GM18511 (cell line): Measurements from ENCODE around the gene TBCD.

Source experiments
- ATAC-seq: cut with Tn5 transposase; IDR thresholded peaks from one replicate; pipeline ENCODE4 v1.9.1; 2021; ENCODE audit warnings: mild to moderate bottlenecking, moderate library complexity; ENCODE audit not compliant: unreplicated experiment

TBCD gene

DNA sequence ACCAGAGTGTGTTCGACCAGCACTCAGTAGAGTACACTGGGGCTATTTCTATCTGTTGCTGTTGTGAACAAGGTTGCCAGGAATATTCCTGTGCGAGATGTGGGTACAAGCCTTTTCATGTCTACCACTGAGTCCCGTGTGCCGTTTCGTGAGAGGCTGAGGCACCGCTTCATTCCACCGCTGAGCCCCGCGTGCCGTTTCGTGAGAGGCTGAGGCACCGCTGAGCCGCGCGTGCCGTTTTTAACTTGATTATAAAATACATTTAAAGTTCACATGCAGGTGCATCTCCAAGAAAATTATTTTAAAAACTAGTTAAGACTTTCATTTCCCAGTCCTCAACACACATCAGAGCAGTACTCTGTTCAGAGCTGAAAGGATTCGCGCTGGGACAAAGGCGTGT, 166.6 kb downstream of the TBCD start:
- ATAC-seq: no peak

GRCh38 chr17:82920150-82920549, 168.3 kb downstream of the TBCD start:
- ATAC-seq: no peak

DNA sequence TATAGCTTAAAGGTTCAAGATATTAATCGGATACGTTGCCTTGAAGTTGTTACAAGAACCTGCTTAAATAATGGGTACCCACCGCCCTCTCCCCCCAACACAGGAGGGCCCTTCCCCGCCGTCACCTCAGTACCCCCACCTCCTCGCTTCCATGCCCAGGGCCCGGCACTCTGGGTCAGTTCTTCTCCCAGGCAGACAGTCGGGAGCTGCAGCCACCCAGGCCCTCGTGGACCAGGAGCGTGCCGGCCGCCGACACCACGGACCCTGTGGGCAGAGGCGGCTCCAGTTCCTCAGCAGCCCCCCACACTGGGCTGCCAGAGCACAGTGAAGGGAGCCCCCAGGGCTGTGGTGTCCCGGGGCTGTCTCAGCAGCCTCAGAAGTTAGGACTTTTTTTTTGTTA, 168.8 kb downstream of the TBCD start:
- ATAC-seq: no peak

GRCh38 chr17:82921426-82921825, 169.6 kb downstream of the TBCD start:
- ATAC-seq: no peak

- ATAC-seq: no peak
These were observed 170.8 kb downstream of the TBCD start for GRCh38 chr17:82922646-82923045.

- no peak for ATAC-seq
These were observed 171.7 kb downstream of the TBCD start for GRCh38 chr17:82923366-82924113.

DNA sequence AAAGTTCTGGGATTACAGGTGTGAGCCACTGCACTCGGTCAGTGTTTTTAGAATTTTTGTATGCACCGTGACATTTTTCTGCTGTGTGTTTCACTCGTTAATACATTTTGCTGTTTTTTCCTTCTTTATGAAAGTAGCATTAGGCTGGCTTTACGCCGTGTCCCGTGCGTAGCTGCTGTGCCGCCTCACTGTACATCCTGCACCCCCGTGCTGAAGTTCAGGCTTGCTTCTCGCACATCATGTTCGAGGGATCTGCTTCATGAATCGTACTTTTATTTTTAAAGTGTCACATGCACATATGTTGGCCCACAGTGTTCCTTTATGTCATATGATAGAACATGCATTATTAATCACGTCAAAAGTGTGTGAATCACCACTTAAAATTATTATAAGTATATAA, 172.3 kb downstream of the TBCD start:
- no peak for ATAC-seq

- ATAC-seq: no peak
These were observed 172.9 kb downstream of the TBCD start for GRCh38 chr17:82924812-82925211.

DNA sequence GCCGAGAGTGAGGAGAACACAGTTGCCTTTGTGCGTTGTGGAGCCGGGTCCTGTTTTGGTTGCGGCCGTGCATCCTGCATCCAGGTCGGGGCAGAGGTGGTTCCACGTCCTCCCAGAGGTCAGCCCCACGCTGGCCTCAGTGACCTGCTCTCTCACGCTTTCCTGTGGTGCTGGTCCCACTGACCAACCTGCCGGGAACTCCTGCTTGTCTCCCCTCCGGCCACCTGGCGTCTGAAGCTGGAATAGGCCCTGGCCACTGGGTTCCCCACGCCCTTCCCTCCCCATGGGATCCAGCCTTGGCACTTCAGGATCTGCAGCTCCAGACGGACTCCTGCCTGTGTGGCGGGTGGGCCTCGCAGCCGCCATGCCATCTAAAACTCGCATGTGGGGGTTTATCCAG, 173.5 kb downstream of the TBCD start:
- no peak for ATAC-seq

DNA sequence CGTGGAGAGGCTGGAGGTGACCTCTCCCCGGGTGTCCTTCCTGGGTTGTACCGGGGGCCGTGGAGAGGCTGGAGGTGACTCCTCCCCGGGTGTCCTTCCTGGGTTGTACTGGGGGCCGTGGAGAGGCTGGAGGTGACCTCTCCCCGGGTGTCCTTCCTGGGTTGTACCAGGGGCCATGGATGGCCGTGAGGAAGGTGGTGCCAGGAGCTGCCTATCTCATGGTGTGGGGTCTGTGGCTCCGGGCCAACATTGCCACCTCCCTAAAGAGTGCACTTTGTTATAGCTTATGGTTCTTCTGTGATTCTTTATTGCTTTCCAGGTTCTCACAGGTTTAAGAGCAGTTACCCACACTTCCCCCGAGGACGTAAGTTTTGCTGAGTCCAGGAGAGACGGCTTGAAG, 174.2 kb downstream of the TBCD start:
- ATAC-seq: no peak

DNA sequence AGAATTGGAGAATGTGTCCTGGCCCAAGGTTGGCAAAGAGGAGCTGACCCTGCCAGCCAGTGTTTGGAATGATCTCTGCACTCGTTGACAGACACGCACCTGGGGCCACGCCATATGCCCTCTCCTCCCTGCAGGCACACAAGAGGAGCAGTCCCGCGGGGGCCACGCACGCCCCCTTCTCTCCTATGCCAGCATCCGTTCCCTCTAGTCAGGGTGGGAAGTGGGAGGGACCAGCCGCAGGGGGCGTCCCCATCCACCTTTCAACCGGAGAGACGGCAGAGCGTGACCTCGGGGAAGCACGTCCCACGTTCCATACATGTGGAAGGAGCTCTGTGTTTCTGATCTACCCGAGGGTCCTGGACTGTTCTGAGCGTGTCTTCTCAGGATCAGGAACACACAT, 174.9 kb downstream of the TBCD start:
- ATAC-seq: no peak

DNA sequence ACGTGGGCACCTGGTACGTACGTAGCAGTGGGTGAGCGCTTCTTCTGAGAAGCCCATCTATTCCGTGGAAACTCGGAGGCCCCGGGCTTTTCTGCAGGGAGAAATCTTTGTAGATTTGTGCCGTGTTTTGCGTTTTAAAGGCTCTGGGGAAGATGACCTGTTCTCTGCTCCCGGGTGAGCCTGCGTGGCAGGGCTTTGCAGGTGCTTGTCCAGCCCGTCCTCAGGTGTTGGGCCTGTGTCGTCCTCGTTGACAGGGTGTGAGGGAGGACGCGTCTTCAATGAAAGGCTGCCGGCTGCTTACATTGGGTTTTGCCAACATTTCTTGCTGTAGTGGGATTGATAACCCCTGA, 175.4 kb downstream of the TBCD start:
- ATAC-seq: no peak

DNA sequence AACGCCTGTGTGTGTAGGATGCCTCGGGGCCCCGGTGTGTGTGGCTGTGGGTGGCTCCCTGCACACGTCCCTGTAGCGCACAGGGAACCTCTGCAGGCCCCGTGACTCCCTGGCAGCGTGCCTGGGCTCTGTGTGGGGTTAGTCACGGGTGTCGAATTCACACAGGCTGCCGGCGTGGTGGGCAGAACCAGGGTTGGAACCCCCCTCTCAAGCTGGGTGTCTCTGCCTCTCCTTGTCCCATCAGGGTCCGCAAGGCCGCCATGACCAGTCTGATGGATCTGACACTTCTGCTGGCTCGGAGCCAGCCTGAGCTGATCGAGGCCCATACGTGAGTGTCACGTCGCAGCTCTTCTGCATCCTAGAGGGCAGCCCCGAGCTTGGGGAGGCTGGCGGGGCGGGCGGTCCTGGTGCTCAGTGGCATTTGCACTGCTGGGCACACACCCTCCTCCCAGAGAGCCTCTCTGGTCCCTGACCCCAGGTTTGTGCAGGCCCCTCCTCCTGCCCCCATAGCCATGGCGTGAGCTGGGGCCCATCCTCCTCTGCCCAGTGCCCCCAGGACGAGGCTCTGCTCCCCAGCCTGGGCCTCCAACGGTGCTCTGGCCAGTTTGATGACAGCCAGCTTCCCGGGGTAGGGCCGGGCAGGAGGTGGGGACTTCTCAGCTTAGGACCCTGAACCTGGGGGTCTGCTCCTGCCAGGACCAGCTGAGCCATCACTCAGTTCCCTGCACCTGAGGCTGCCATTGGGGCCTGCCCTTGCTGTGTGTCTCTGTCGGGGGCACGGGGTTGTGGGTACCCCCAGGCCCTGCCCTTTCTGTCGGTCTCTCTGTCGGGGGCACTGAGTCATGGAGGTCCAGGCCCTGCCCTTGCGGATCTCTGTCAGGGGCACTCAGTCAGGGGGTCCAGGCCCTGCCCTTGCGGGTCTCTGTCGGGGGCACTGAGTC, 176.1 kb downstream of the TBCD start:
- ATAC-seq: no peak

- ATAC-seq: no peak
These were observed 177.3 kb downstream of the TBCD start for GRCh38 chr17:82929011-82929622.

DNA sequence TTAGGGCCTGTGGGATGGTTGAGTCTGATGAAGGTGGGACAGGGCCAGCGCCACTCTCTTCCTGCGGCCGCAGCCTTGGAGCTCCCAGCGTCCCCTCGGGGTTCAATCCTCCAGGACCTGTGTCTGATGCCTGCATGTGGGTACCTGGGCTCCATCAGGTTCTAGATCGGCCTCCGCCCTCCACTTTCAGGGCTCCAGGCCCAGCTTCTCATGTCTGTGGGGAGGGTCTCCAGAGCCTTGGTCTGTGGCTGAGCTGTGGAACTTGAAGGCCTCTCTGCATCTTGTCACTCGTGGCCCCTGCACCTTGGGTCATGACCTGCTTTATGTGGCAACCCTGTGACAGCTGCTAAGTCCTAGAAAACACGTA, 177.8 kb downstream of the TBCD start:
- no peak for ATAC-seq

DNA sequence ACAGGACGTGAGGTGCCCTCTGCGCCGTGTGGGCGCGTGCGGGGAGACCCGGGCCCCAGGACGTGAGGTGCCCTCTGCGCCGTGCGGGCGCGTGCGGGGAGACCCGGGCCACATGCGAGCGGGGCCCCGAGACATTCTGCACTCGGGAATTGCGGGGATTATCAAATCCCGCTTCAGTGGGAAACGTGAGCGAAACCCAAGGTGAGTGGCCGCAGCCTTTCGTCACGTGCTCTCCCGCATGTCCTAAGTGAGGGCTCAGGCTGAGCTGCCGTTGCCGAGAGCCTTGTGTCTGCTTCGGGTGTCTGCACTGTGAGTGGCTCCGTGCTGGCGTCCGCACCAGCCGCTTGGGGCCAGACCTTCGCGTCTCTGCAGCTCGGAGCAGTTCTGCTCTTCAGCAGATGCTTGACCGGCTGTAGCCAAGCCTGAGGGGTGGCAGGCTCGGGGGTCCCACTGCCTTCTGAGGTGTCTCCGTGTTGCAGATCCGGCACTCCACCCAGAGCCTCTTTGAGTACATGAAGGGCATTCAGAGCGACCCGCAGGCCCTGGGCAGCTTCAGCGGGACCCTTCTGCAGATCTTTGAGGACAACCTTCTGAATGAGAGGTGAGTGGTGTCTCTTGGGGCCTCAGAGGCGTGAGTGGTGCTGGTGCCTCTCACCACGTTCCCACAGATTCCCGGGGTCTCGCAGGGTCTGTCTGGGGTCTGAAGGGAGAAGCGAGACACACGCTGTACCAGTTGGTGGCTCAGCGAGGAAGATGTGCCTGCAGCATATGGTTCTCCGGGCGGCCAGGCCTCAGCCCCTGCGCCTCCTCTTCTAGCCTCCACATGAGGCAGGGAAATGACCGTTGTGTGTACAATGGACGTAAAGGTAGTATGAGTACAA, 178.4 kb downstream of the TBCD start:
- ATAC-seq: no peak

- no peak for ATAC-seq
These were observed 179.2 kb downstream of the TBCD start for GRCh38 chr17:82930924-82931698.

DNA sequence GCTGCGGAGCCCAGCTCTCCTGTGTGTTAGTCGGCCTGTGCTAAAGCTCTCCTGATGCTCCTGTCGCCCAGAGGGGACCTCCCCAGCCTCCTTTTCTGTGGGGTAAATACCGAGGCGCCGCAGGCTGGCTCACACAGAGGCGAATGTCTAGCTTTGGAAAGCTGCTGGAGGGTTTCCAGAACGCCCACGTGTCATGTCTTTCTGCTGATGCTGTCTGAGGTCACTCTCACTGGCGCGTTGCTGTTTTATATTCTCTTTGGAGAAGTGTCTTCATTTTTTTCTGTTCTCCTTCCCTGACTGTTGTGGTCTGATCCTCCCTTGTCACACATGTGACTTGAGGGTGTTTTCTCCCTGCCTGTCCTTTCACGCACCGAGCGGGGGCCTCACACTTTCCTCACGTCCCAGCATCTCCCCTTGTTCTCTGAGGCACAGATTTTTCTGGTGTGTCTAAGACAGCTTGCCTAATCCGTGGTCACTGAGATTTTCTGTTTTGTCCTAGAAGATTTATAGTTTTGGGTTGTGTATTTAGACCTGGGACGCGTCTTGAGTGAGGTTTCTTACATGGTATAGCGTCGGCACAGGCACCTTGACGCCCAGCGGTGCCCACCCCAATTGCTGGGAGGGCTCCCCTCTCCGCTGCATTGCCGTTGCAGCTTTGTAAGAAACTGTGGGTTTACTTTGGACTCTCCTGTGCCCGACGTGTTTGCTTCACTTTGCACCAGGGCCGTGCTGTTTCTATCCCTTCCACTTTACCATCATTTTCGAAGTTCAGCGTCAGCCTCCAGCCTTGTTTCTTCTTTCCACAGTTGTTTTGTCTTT, 180.0 kb downstream of the TBCD start:
- no peak for ATAC-seq
